CD14-positive monocyte (primary cell): ENCODE measurements around the gene IGF2BP2. TPM values are rescaled to one million over a fixed set of nuclear protein-coding genes. Genes with fewer than 3 reads are reported as not detected.

Experiments used
- DNase-seq, 3 donors: peaks; one replicate each; pipeline ENCODE4 v3.0.0-alpha.2; 2011 to 2022
- H2AFZ ChIP-seq: 2 replicates; pipeline ENCODE4 v1.6.0; 2012; ENCODE audit warnings: mild to moderate bottlenecking, low read depth, low read length, inconsistent platforms; ENCODE audit not compliant: insufficient read depth, poor library complexity, severe bottlenecking
- H3K27ac ChIP-seq, 2 donors: 1 replicate in 1 of 2; 2 replicates in 1 of 2; pipeline ENCODE4 v1.5.1; 2012 to 2013; ENCODE audit warnings: low read length in 2 of 2, control low read depth in 1 of 2, inconsistent platforms in 1 of 2, low read depth in 1 of 2, mild to moderate bottlenecking in 1 of 2
- H3K27me3 ChIP-seq, 2 donors: one replicate each; pipeline versions ENCODE4 v1.6.0 to v1.6.1; 2011 to 2013; ENCODE audit warnings: low read length in 2 of 2; ENCODE audit not compliant: control insufficient read depth in 2 of 2, insufficient read depth in 2 of 2
- H3K36me3 ChIP-seq, 2 donors: replicated peaks in 1 of 2; 1 replicate in 1 of 2; 2 replicates in 1 of 2; pipeline versions ENCODE4 v1.5.1 to v1.6.1; 2012 to 2013; ENCODE audit warnings: low read length in 2 of 2, control low read depth in 1 of 2, inconsistent platforms in 1 of 2, mild to moderate bottlenecking in 1 of 2; ENCODE audit not compliant: insufficient read depth in 2 of 2, control insufficient read depth in 1 of 2
- H3K4me1 ChIP-seq, 2 donors: 1 replicate in 1 of 2; 2 replicates in 1 of 2; pipeline versions ENCODE4 v1.5.1 to v1.6.1; 2012 to 2013; ENCODE audit warnings: low read length in 2 of 2, control low read depth in 1 of 2, inconsistent platforms in 1 of 2, mild to moderate bottlenecking in 1 of 2, moderate library complexity in 1 of 2; ENCODE audit not compliant: insufficient read depth in 2 of 2, control insufficient read depth in 1 of 2
- H3K4me2 ChIP-seq: replicated peaks from 2 replicates; pipeline ENCODE3; 2012; ENCODE audit warnings: low read length, moderate library complexity, mild to moderate bottlenecking; ENCODE audit not compliant: poor library complexity, severe bottlenecking; ENCODE audit errors: extremely low read depth
- H3K4me3 ChIP-seq, 3 experiments: fragments of 200-600 bp in 1 of 3; sonication (generic) in 1 of 3; replicated peaks in 1 of 3; 1 replicate in 2 of 3; 2 replicates in 1 of 3; pipeline ENCODE4 v1.5.1; 2011 to 2013; ENCODE audit warnings: low read length in 3 of 3, mild to moderate bottlenecking in 3 of 3, control low read depth in 2 of 3, low read depth in 2 of 3, inconsistent platforms in 1 of 3, moderate library complexity in 1 of 3
- H3K79me2 ChIP-seq: 2 replicates; pipeline ENCODE4 v1.6.0; 2012; ENCODE audit warnings: mild to moderate bottlenecking, control low read depth, inconsistent platforms, low read length, moderate library complexity; ENCODE audit not compliant: insufficient read depth
- H3K9ac ChIP-seq: 2 replicates; pipeline ENCODE4 v1.6.0; 2017; ENCODE audit warnings: low read length, mild to moderate bottlenecking; ENCODE audit not compliant: insufficient read depth, poor library complexity, severe bottlenecking
- H3K9me3 ChIP-seq, 2 donors: replicated peaks in 1 of 2; 1 replicate in 1 of 2; 2 replicates in 1 of 2; pipeline versions ENCODE4 v1.5.1 to v1.6.1; 2012 to 2013; ENCODE audit warnings: low read length in 2 of 2, control low read depth in 1 of 2; ENCODE audit not compliant: control insufficient read depth in 1 of 2, insufficient read depth in 1 of 2
- H4K20me1 ChIP-seq: 2 replicates; pipeline ENCODE4 v1.6.0; 2012; ENCODE audit warnings: mild to moderate bottlenecking, low read length, control low read depth, moderate library complexity; ENCODE audit not compliant: insufficient read depth
- H3K27ac Mint-ChIP-seq, 7 donors: one replicate each; pipeline ENCODE4 v1.8.0; 2020; ENCODE audit warnings: mild to moderate bottlenecking in 7 of 7, mixed read lengths in 7 of 7, moderate library complexity in 6 of 7, inconsistent platforms in 2 of 7
- H3K27me3 Mint-ChIP-seq, 3 donors: one replicate each; pipeline ENCODE4 v1.8.0; 2021 to 2022; ENCODE audit warnings: low read depth in 3 of 3, mild to moderate bottlenecking in 3 of 3, mixed read lengths in 3 of 3, moderate library complexity in 3 of 3, inconsistent platforms in 1 of 3
- H3K36me3 Mint-ChIP-seq, 2 donors: one replicate each; pipeline ENCODE4 v1.8.0; 2020; ENCODE audit warnings: mixed read lengths in 2 of 2, inconsistent platforms in 1 of 2, mild to moderate bottlenecking in 1 of 2
- H3K4me1 Mint-ChIP-seq: one replicate; pipeline ENCODE4 v1.8.0; 2020; ENCODE audit warnings: mild to moderate bottlenecking, mixed read lengths
- H3K4me3 Mint-ChIP-seq, 2 donors: one replicate each; pipeline ENCODE4 v1.8.0; 2020; ENCODE audit warnings: mild to moderate bottlenecking in 2 of 2, mixed read lengths in 2 of 2, moderate library complexity in 1 of 2
- H3K9me3 Mint-ChIP-seq, 7 donors: one replicate each; pipeline ENCODE4 v1.8.0; 2020 to 2022; ENCODE audit warnings: mixed read lengths in 7 of 7, mild to moderate bottlenecking in 6 of 7, moderate library complexity in 6 of 7, inconsistent platforms in 2 of 7
- WGBS: methylation state at CpG from one replicate; pipeline ENCODE4 v1.1.5; 2013; ENCODE audit warnings: missing lambda C conversion rate; ENCODE audit not compliant: insufficient coverage; 5-methylcytosine and 5-hydroxymethylcytosine counted together
- intact Hi-C, 2 donors: fragments of 100-400 bp; cut with micrococcal nuclease; formaldehyde crosslinking; loops; one replicate each; pipeline versions ENCODE4 v1.15.0 to v1.15.1; 2023
- polyA plus RNA-seq, 3 donors: library from polyadenylated mRNA; depleted of rRNA in 1 of 3; unstranded in 2 of 3; stranded (reverse) in 1 of 3; fragments of 300-500 nt in 2 of 3; fragments of >200 nt in 1 of 3; fragmentation: Illumina TruSeq in 2 of 3; gene quantifications; 1 replicate in 2 of 3; 2 replicates in 1 of 3; pipeline ENCODE4 v1.2.3, GENCODE V29; 2012 to 2021
- TF ChIP-seq, protein P1 (sequence below): fragments of 200-600 bp; IDR thresholded peaks from one replicate; pipeline ENCODE4 v1.8.0; 2022; ENCODE audit warnings: antibody characterized with exemption, mild to moderate bottlenecking

IGF2BP2 gene
- polyA plus RNA-seq, 3 donors, result 0.78 to 2.8 (median 1.00) TPM

- Histone ChIP-seq H3K27ac (no peak overlapping the region), H3K4me1 (peaks cover 12 to 25% of the 10 kb centered on the region in 2 donors), H3K36me3 (no peaks in the 10 kb centered on the region), H3K4me3 (no peak overlapping the region), H3K27me3 (no peaks in the 10 kb centered on the region), H3K9me3 (peaks cover 8% of the 10 kb centered on the region in 2 donors), H3K79me2 (peaks cover 30% of the 10 kb centered on the region), H3K9ac (no peak overlapping the region), H2AFZ (no peak overlapping the region), H3K4me2 (no peak overlapping the region), H4K20me1 (no peaks in the 10 kb centered on the region)
- Mint-ChIP-seq H3K4me1 (peaks cover 29% of the 10 kb centered on the region), H3K36me3 (peaks cover 4 to 12% of the 10 kb centered on the region in 2 donors), H3K27ac (no peak overlapping the region), H3K27me3 (no peaks in the 10 kb centered on the region), H3K4me3 (no peak overlapping the region), H3K9me3 (peaks cover 2 to 14% (median 13%) of the 10 kb centered on the region in 7 donors)
- no peak for DNase-seq
- TF ChIP-seq, protein P1, sequence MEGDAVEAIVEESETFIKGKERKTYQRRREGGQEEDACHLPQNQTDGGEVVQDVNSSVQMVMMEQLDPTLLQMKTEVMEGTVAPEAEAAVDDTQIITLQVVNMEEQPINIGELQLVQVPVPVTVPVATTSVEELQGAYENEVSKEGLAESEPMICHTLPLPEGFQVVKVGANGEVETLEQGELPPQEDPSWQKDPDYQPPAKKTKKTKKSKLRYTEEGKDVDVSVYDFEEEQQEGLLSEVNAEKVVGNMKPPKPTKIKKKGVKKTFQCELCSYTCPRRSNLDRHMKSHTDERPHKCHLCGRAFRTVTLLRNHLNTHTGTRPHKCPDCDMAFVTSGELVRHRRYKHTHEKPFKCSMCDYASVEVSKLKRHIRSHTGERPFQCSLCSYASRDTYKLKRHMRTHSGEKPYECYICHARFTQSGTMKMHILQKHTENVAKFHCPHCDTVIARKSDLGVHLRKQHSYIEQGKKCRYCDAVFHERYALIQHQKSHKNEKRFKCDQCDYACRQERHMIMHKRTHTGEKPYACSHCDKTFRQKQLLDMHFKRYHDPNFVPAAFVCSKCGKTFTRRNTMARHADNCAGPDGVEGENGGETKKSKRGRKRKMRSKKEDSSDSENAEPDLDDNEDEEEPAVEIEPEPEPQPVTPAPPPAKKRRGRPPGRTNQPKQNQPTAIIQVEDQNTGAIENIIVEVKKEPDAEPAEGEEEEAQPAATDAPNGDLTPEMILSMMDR, result no peak
- WGBS, result 48% methylated on average over 3 of the region's 5 CpGs
- intact Hi-C loops, result no loop called here
Measured at GRCh38 chr3:185750702-185751101, 74.1 kb downstream of the IGF2BP2 start.

GRCh38 chr3:185750015-185750414, 74.8 kb downstream of the IGF2BP2 start:
- no peaks in the 10 kb centered on the region for H4K20me1 ChIP-seq
- H3K9me3 ChIP-seq, result peaks cover 2 to 5% of the 10 kb centered on the region in 2 donors
- Mint-ChIP-seq H3K27ac (no peak overlapping the region), H3K4me3 (no peak overlapping the region), H3K27me3 (no peaks in the 10 kb centered on the region), H3K9me3 (peaks cover 0 to 9% (median 8%) of the 10 kb centered on the region in 7 donors), H3K36me3 (peaks cover 2 to 6% of the 10 kb centered on the region in 2 donors), H3K4me1 (peaks cover 36% of the 10 kb centered on the region)
- TF ChIP-seq, protein P1, result no peak
- H3K36me3 ChIP-seq, result no peaks in the 10 kb centered on the region
- no peak overlapping the region for H3K27ac ChIP-seq
- H3K4me2 ChIP-seq, result no peak overlapping the region
- no peak overlapping the region for H3K4me3 ChIP-seq
- WGBS, result no CpG with 5 or more reads among the region's 1 CpG
- H3K9ac ChIP-seq, result no peak overlapping the region
- intact Hi-C loops, result no loop called here
- peaks cover 19 to 31% of the 10 kb centered on the region in 2 donors for H3K4me1 ChIP-seq
- no peaks in the 10 kb centered on the region for H3K27me3 ChIP-seq
- peaks cover 30% of the 10 kb centered on the region for H3K79me2 ChIP-seq
- no peak for DNase-seq
- no peak overlapping the region for H2AFZ ChIP-seq
